DND-41 (cell line): ENCODE results near the gene MFSD6.

Source experiments
- ATAC-seq: fragments of 200-7000 bp; cut with Tn5 transposase; 3 replicates; pipeline ENCODE4 v1.9.1; 2021; ENCODE audit warnings: low read depth; ENCODE audit not compliant: insufficient read depth
- DNase-seq: peaks from one replicate; pipeline ENCODE4 v3.0.0-alpha.2; 2020
- H2AFZ ChIP-seq: 2 replicates; pipeline ENCODE4 v1.6.0; 2012; ENCODE audit warnings: low read depth, low read length
- H3K27ac ChIP-seq: 2 replicates; pipeline ENCODE4 v1.5.1; 2012; ENCODE audit warnings: low read length, inconsistent platforms
- H3K27me3 ChIP-seq: fragments of 200-600 bp; sonication (generic); 2 replicates; pipeline ENCODE4 v1.6.0; 2012; ENCODE audit warnings: low read length, mild to moderate bottlenecking, inconsistent platforms; ENCODE audit not compliant: insufficient read depth, poor library complexity
- H3K36me3 ChIP-seq: 2 replicates; pipeline ENCODE4 v1.5.1; 2012; ENCODE audit warnings: low read length, inconsistent platforms; ENCODE audit not compliant: insufficient read depth
- H3K4me1 ChIP-seq: 2 replicates; pipeline ENCODE4 v1.5.1; 2012; ENCODE audit warnings: mild to moderate bottlenecking, low read length; ENCODE audit not compliant: insufficient read depth
- H3K4me2 ChIP-seq: 2 replicates; pipeline ENCODE4 v1.6.0; 2012; ENCODE audit warnings: mild to moderate bottlenecking, moderate library complexity, low read length, inconsistent platforms; ENCODE audit not compliant: insufficient read depth
- H3K4me3 ChIP-seq, 2 experiments: fragments of 200-600 bp in 1 of 2; shearing (Covaris generic) in 1 of 2; 2 replicates each; pipeline ENCODE4 v1.5.1; 2012 to 2016; ENCODE audit warnings: inconsistent platforms in 2 of 2, low read length in 2 of 2, mild to moderate bottlenecking in 2 of 2, low read depth in 1 of 2, moderate library complexity in 1 of 2
- H3K79me2 ChIP-seq: 2 replicates; pipeline ENCODE4 v1.6.0; 2012; ENCODE audit warnings: low read length, inconsistent platforms; ENCODE audit not compliant: insufficient read depth
- H3K9ac ChIP-seq: 2 replicates; pipeline ENCODE4 v1.6.0; 2012; ENCODE audit warnings: low read depth, mild to moderate bottlenecking, inconsistent platforms, low read length, moderate library complexity
- H3K9me3 ChIP-seq: 2 replicates; pipeline ENCODE4 v1.5.1; 2012; ENCODE audit warnings: low read length, moderate library complexity, mild to moderate bottlenecking, inconsistent platforms; ENCODE audit not compliant: insufficient read depth, severe bottlenecking
- H4K20me1 ChIP-seq: 2 replicates; pipeline ENCODE4 v1.6.0; 2012; ENCODE audit warnings: low read length; ENCODE audit not compliant: insufficient read depth
- CTCF ChIP-seq: IDR thresholded peaks from 2 replicates; pipeline ENCODE4 v1.5.1; 2012; ENCODE audit warnings: borderline replicate concordance, low read length, moderate library complexity, mild to moderate bottlenecking; ENCODE audit not compliant: poor library complexity, severe bottlenecking; ENCODE audit errors: extremely low read depth
- EZH2 ChIP-seq: IDR thresholded peaks from 3 replicates; pipeline ENCODE4 v1.6.1; 2012; ENCODE audit warnings: borderline replicate concordance, low read depth, mild to moderate bottlenecking, moderate library complexity, low read length, inconsistent platforms; ENCODE audit not compliant: severe bottlenecking

Gene MFSD6

GRCh38 chr2:190515687-190516086 lies 107.5 kb downstream of the MFSD6 start:
- Histone ChIP-seq H3K79me2 (no peaks in the 10 kb centered on the region), H3K9ac (peak overlapping the region; percentile 2; the same call in 1 of the 2 replicates), H4K20me1 (no peaks in the 10 kb centered on the region), H3K4me1 (peaks cover 40% of the 10 kb centered on the region), H3K9me3 (no peaks in the 10 kb centered on the region), H2AFZ (no peak overlapping the region), H3K36me3 (peaks cover 64% of the 10 kb centered on the region), H3K27me3 (no peaks in the 10 kb centered on the region), H3K4me2 (peak overlapping the region; percentile 47), H3K4me3 (no peak overlapping the region), H3K27ac (peak overlapping the region; percentile 74)
- DNase-seq: no peak
- no peak for TF ChIP-seq EZH2
- TF ChIP-seq CTCF: no peak
- peak; percentile 86 for ATAC-seq

- DNase-seq: no peak
- no peak overlapping the region for H3K9ac ChIP-seq
- no peak overlapping the region for H2AFZ ChIP-seq
- no peak for ATAC-seq
- H3K27me3 ChIP-seq: no peaks in the 10 kb centered on the region
- H3K79me2 ChIP-seq: no peaks in the 10 kb centered on the region
- H3K9me3 ChIP-seq: no peaks in the 10 kb centered on the region
- H3K4me3 ChIP-seq: no peak overlapping the region
- H3K36me3 ChIP-seq: peaks cover 62% of the 10 kb centered on the region
- H3K27ac ChIP-seq: no peak overlapping the region
- no peaks in the 10 kb centered on the region for H4K20me1 ChIP-seq
- H3K4me2 ChIP-seq: no peak overlapping the region
- H3K4me1 ChIP-seq: peaks cover 48% of the 10 kb centered on the region
- no peak for TF ChIP-seq EZH2
- no peak for TF ChIP-seq CTCF
Measured at GRCh38 chr2:190517468-190517867, 109.3 kb downstream of the MFSD6 start.

GRCh38 chr2:190519975-190520767 lies 112.0 kb downstream of the MFSD6 start:
- peak; percentile 86 for ATAC-seq
- no peak overlapping the region for H3K4me3 ChIP-seq

More at GRCh38 chr2:190519975-190520767, 112.0 kb downstream of the MFSD6 start:
- Histone ChIP-seq H3K27ac (peak overlapping the region; percentile 45), H3K4me1 (peaks cover 42% of the 10 kb centered on the region), H3K4me2 (no peak overlapping the region), H4K20me1 (no peaks in the 10 kb centered on the region), H3K9ac (no peak overlapping the region), H3K36me3 (peaks cover 49% of the 10 kb centered on the region), H3K27me3 (no peaks in the 10 kb centered on the region), H3K79me2 (peaks cover 13% of the 10 kb centered on the region; the same call in 1 of the 2 replicates), H3K9me3 (no peaks in the 10 kb centered on the region), H2AFZ (no peak overlapping the region)
- peak; percentile 28 for DNase-seq
- no peak for TF ChIP-seq EZH2
- no peak for TF ChIP-seq CTCF
